GM19397 (cell line): ENCODE measurements around the gene GFY.

Experiments
- ATAC-seq: cut with Tn5 transposase; IDR thresholded peaks from one replicate; pipeline ENCODE4 v1.9.1; 2021; ENCODE audit warnings: mild to moderate bottlenecking, moderate library complexity; ENCODE audit not compliant: unreplicated experiment

Gene GFY

GRCh38 chr19:49425178-49425577 is at the start of gene GFY:
TSS of gene GFY (plus strand) at chr19:49425388. CDS start at chr19:49426431, 1,043 bp downstream.
- no peak for ATAC-seq

- ATAC-seq = no peak
Observed at GRCh38 chr19:49378512-49378911, 46.7 kb upstream of the GFY start.

DNA sequence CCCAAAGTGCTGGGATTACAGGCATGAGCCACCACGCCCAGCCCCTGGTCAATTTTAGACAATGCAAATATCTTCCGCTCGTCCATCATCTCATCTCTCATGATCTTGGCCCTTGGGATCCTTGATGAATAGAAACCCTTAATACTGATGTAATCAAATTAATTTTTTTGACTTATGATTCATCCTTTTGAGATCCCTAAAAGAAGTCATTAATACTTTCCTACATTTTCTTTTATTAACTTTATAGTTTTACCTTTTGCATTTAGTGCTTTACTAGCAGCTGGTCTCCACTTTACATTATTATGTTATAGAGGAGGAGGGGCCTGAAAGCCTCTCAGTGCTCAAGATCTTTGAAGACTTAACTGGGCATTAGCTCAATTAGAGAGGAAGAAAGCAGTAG is 44.8 kb upstream of the GFY start:
- ATAC-seq = no peak

- no peak for ATAC-seq
Observed at GRCh38 chr19:49382639-49383038, 42.5 kb upstream of the GFY start.

GRCh38 chr19:49383599-49383998 is 41.6 kb upstream of the GFY start:
- no peak for ATAC-seq

DNA sequence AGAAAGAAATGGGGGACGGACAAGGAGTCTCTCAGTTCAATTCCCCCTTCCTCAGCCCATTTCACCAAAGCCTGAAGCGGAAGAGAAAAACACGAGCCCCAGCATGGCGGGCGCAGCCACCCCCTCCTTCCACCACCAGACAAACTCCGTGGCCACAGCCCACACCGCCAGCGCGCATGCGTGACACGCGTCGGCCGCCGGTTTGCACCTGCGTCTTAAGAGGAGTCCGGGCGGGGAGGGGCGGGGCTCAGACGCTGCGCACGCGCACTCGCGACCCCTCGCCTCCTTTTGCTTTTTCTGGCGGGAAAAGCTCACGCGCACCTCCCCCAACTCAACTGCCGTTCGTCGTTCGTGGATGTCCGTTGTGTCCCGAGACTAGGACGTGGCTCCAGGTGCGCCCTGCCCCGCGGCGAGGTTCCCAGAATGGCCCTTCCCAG is 37.2 kb upstream of the GFY start, which contains the start of gene KASH5:
KASH5 (plus strand) TSS at position 314 of the 437 bp plus-strand sequence. CDS start 2,635 bp downstream, outside the sequence.
- peak; percentile 65 for ATAC-seq

DNA sequence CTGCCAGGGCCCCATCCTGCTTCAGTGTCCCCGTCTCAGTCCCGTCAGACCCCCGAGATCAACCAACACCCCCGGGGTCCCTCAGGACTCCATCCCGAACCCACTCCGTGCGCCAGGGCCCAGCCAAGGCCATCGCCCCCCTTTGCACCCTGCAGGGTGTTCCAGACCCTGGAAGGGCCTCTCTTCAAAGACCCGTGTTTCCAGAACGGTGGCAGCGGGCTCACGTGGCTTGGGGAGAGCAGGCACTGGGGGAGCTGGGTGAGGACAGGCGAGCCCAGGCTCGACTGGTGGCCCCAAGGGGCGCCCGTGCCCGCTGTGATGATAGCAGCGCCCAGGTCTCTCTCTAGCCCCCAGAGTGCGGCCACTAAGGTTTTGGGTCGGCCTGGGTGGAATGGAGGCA is 35.8 kb upstream of the GFY start:
- no peak for ATAC-seq

DNA sequence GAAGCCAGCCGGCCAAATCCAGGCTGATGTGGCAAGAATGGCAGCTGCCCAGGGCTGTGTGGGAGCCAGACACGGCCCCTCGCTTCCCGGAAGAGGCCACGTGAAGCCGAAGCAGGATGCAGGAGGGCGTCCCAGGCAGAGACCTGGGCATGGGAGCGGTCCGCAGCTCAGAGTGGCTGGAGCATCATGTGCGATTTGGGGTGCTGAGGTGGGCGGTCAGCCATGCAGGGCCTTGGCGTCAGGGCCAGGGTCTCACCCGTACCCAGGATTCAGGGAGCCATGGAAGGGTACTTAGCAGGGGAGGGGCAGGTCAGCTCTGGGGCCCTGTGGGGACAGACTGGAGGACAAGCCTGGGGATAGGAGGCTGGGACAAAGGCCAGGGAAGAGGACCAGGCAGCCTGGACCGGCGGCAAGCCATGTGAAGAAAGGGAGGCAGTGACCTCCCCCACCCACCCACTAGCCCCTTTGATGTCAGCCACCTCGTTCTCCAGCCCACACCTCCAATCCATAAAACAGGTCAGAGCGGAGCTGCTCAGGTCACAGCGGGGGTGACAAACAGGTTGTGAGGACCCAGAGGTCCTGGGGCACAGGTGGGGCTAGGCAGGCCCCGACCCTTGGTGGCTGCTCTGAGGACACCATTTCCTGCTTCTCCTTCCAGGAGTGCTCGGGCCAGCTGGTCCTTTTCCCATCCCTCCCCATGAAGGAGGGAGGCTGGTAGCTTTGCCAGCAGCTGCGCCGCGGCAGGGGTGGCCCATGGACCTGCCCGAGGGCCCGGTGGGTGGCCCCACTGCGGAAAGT is 34.9 kb upstream of the GFY start:
- no peak for ATAC-seq

GRCh38 chr19:49390929-49391359 is 34.2 kb upstream of the GFY start:
- ATAC-seq = no peak

- no peak for ATAC-seq
Observed at GRCh38 chr19:49391581-49392399, 33.4 kb upstream of the GFY start.

DNA sequence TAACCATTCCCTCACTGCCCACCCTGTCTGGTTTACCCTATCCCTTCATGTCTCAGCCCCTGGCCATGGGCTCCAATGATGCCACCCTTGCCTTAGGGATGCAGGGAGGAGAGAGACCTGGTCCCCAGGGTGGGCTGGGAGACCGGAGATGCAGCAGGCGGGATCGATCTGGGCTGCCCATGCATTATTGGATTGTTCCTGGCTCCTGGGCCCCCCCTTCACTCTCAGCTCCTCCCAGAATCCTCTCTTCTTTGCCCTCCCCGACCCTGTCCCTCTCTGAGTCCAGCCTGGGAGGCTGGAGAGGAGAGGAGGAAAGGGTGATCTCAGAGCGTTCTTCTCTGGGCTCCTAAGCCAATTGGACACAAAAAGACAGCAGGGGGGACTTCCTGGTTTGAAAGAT is 31.3 kb upstream of the GFY start:
- no peak for ATAC-seq

GRCh38 chr19:49395581-49396407 is 29.4 kb upstream of the GFY start:
- ATAC-seq = no peak

DNA sequence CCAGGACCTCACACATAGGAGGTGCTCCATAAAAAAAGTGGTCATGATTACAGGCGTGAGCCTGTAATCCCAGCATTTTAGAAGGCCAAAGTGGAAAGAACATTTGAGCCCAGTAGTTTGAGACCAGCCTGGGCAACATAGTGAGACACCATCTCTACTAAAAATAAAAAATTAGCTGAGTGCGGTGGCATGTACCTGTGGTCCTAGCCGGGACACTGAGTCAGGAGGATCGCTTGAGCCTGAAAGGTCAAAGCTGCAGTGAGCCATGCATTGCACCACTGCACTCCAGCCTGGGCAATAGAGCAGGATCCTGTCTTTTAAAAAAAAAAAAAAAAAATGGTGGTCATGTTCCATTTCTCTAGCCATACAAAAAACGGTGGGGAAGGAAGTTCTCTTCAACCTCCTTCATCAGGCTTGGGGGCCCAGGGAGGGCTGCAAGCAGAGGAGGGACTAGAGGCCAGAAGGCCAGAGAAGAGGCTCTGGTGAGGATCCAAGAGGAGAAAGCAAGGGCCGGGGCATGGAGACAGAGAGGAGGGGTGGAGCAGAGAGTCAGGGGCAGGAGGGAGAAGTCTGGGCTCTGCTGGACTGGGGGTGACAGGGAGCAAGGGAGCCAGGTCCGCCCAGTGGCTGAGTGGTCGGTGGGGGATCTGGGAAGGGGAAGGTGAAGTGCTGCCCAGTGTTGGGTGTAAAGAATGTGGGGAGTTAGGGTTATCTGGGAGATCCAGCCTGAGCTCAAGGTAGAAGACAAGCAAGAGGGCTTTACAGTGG is 28.3 kb upstream of the GFY start:
- no peak for ATAC-seq

GRCh38 chr19:49398001-49398615 is 27.1 kb upstream of the GFY start:
- ATAC-seq = no peak

DNA sequence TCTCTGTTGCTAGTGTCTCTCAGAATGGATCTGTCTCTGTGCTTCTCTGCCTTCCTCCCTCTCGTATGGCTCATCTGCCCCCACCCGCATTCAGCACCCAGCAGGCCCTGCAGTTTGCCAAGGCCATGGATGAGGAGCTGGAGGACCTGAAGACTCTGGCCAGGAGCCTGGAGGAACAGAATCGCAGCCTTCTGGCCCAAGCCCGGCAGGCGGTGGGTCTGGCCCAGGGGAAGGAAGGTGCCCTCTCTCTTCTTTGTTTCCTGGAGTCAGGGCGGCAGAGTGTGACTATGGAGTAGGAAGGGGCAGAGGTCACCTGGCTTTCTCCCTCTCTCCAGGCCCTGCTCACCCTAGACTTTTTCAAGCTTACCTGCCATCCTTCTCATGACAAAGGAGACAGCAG is 26.3 kb upstream of the GFY start:
- ATAC-seq = no peak

- no peak for ATAC-seq
Observed at GRCh38 chr19:49400029-49400428, 25.2 kb upstream of the GFY start.

DNA sequence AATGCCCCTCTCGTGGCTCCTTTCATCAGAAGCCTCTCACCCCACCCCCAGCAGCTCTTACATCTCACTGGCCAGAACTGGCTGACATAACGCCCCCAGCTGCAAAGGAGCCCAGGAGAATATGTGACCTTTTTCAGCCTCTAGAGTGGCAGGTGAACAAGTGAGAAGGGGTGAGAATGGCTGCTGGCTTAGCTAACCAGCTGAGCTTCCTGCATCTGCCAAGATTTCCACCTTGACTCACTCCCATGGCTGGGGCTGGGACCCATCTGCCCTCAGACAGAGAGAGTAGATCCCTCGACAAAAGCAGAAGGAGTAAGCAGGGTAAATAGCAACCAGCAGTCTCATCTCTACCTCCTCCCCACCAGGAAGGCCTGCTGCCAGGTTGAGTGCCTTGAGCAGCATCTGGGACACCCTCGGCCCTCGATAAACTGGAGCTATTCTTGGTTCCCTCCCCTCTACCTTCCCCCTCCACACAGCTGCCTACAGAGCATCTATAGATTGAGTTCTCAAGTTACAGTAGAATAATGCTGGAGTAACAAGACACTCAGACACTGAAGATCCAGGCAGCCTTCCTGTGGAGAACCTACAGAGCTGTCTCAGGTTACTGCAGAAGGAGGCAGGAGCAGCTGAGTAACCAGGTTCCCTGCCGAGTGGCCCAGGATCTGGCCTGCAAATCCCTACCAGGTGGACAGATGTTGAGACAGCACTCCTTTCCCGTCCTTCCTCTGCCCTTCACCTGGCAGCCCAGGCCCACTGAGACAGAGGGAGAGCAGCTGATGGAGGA is 21.6 kb upstream of the GFY start:
- no peak for ATAC-seq

GRCh38 chr19:49407079-49407478 is 18.1 kb upstream of the GFY start:
- no peak for ATAC-seq

- ATAC-seq = no peak
Observed at GRCh38 chr19:49407482-49408015, 17.6 kb upstream of the GFY start.
